IMR-90 (cell line): Measurements from ENCODE around the gene OSBPL8. TPM values are rescaled to one million over a fixed set of nuclear protein-coding genes. Genes with fewer than 3 reads are reported as not detected.

ENCODE experiments used
- ATAC-seq: fragments of 200-7000 bp; cut with Tn5 transposase; 2 replicates; pipeline ENCODE4 v1.9.1; 2020; ENCODE audit warnings: low read depth, mild to moderate bottlenecking, moderate library complexity
- BruUV-seq: library from RNA; stranded (reverse); fragments of 400-500 nt; replicated peaks from 2 replicates; lab custom pipeline; 2021; lab: Mats Ljungman, UMichigan
- CTCF ChIA-PET: fragments of 300-600 bp; formaldehyde crosslinking; extraction: SDS; loops from one replicate; lab custom pipeline; 2021; ENCODE audit warnings: antibody characterized with exemption; lab: Yijun Ruan, JAX
- POLR2A ChIA-PET: fragments of 300-600 bp; sonication (Branson Sonifier 250); formaldehyde crosslinking; loops from one replicate; lab custom pipeline; 2022; ENCODE audit warnings: antibody characterized with exemption; ENCODE audit not compliant: unreplicated experiment; lab: Charles Lee
- DNase-seq: peaks from one replicate; pipeline ENCODE4 v3.0.0; 2013
- H2AFZ ChIP-seq: replicated peaks from 2 replicates; pipeline ENCODE3; 2013; ENCODE audit warnings: low read length, mild to moderate bottlenecking; ENCODE audit not compliant: poor library complexity
- H2AK5ac ChIP-seq: 2 replicates; pipeline ENCODE4 v1.6.1; 2013; ENCODE audit warnings: low read depth, low read length, inconsistent platforms
- H2AK9ac ChIP-seq: replicated peaks from 2 replicates; pipeline ENCODE3; 2013; ENCODE audit warnings: mild to moderate bottlenecking, low read depth, low read length, moderate library complexity; ENCODE audit not compliant: poor library complexity
- H2BK120ac ChIP-seq: 2 replicates; pipeline ENCODE4 v1.6.1; 2013; ENCODE audit warnings: low read depth, low read length, inconsistent platforms
- H2BK15ac ChIP-seq: 3 replicates; pipeline ENCODE4 v1.6.1; 2013; ENCODE audit warnings: low read depth, low read length, inconsistent platforms
- H2BK20ac ChIP-seq: 2 replicates; pipeline ENCODE4 v1.6.1; 2013; ENCODE audit warnings: low read depth, mild to moderate bottlenecking, inconsistent platforms, low read length, moderate library complexity
- H2BK5ac ChIP-seq: 2 replicates; pipeline ENCODE4 v1.6.1; 2013; ENCODE audit warnings: mild to moderate bottlenecking, low read depth, low read length, inconsistent platforms; ENCODE audit not compliant: poor library complexity, severe bottlenecking
- H3K14ac ChIP-seq: replicated peaks from 2 replicates; pipeline ENCODE4 v1.6.1; 2013; ENCODE audit warnings: low read depth, low read length, inconsistent platforms
- H3K18ac ChIP-seq: 2 replicates; pipeline ENCODE4 v1.6.1; 2013; ENCODE audit warnings: low read depth, low read length, control low read depth
- H3K23ac ChIP-seq: 2 replicates; pipeline ENCODE4 v1.6.1; 2013; ENCODE audit warnings: low read depth, low read length, inconsistent platforms
- H3K27ac ChIP-seq: 2 replicates; pipeline ENCODE4 v1.5.1; 2013; ENCODE audit warnings: mild to moderate bottlenecking, control low read depth, low read length; ENCODE audit not compliant: insufficient read depth
- H3K27me3 ChIP-seq: 2 replicates; pipeline ENCODE4 v1.6.1; 2013; ENCODE audit warnings: low read length; ENCODE audit not compliant: control insufficient read depth, insufficient read depth
- H3K36me3 ChIP-seq: 2 replicates; pipeline ENCODE4 v1.6.1; 2013; ENCODE audit warnings: low read length, mixed read lengths; ENCODE audit not compliant: control insufficient read depth, insufficient read depth
- H3K4ac ChIP-seq: 2 replicates; pipeline ENCODE4 v1.6.1; 2013; ENCODE audit warnings: low read depth, low read length, inconsistent platforms
- H3K4me1 ChIP-seq: 2 replicates; pipeline ENCODE4 v1.6.1; 2013; ENCODE audit warnings: low read length, mixed read lengths; ENCODE audit not compliant: control insufficient read depth, insufficient read depth
- H3K4me2 ChIP-seq: 2 replicates; pipeline ENCODE4 v1.6.1; 2013; ENCODE audit warnings: low read depth, mild to moderate bottlenecking, control low read depth, low read length, moderate library complexity
- H3K4me3 ChIP-seq: 2 replicates; pipeline ENCODE4 v1.5.1; 2013; ENCODE audit warnings: low read depth, mild to moderate bottlenecking, control low read depth, low read length, moderate library complexity; ENCODE audit not compliant: insufficient read depth
- H3K56ac ChIP-seq: 2 replicates; pipeline ENCODE4 v1.6.1; 2013; ENCODE audit warnings: low read length, inconsistent platforms; ENCODE audit not compliant: insufficient read depth; ENCODE audit errors: extremely low read depth
- H3K79me1 ChIP-seq, 2 experiments: 2 replicates each; pipeline ENCODE4 v1.6.1; 2013; ENCODE audit warnings: low read length in 2 of 2, inconsistent platforms in 1 of 2, low read depth in 1 of 2
- H3K9ac ChIP-seq: 2 replicates; pipeline ENCODE4 v1.6.1; 2013; ENCODE audit warnings: low read depth, low read length, control low read depth
- H3K9me1 ChIP-seq: 2 replicates; pipeline ENCODE4 v1.6.1; 2013; ENCODE audit warnings: low read length, inconsistent platforms; ENCODE audit not compliant: insufficient read depth
- H3K9me3 ChIP-seq: 2 replicates; pipeline ENCODE4 v1.6.1; 2013; ENCODE audit warnings: low read length; ENCODE audit not compliant: control insufficient read depth, insufficient read depth
- H4K20me1 ChIP-seq: 2 replicates; pipeline ENCODE4 v1.6.1; 2013; ENCODE audit warnings: low read length, inconsistent platforms; ENCODE audit not compliant: insufficient read depth
- H4K5ac ChIP-seq: 2 replicates; pipeline ENCODE4 v1.6.1; 2013; ENCODE audit warnings: mild to moderate bottlenecking, low read depth, low read length, control low read depth
- H4K8ac ChIP-seq, 2 experiments: 2 replicates each; pipeline ENCODE4 v1.6.1; 2013; ENCODE audit warnings: low read depth in 2 of 2, low read length in 2 of 2, control low read depth in 1 of 2, inconsistent platforms in 1 of 2
- H4K91ac ChIP-seq: 2 replicates; pipeline ENCODE4 v1.6.1; 2013; ENCODE audit warnings: low read depth, low read length, inconsistent platforms; ENCODE audit not compliant: insufficient read depth
- CHD1 ChIP-seq: IDR thresholded peaks from 2 replicates; pipeline ENCODE4 v1.6.1; 2012; ENCODE audit warnings: low read depth, low read length, improper control_type of control experiment
- CTCF ChIP-seq: conservative IDR thresholded peaks from 2 replicates; pipeline ENCODE4 v1.5.1; 2012; ENCODE audit warnings: mild to moderate bottlenecking, low read depth, low read length, improper control_type of control experiment
- FOS ChIP-seq: fragments of 150-350 bp; IDR thresholded peaks from 2 replicates; pipeline ENCODE4 v1.6.1; 2016; ENCODE audit warnings: low read depth, low read length
- MXI1 ChIP-seq: IDR thresholded peaks from 2 replicates; pipeline ENCODE4 v1.6.1; 2012; ENCODE audit warnings: low read depth, mild to moderate bottlenecking, low read length, moderate library complexity, borderline replicate concordance
- POLR2A ChIP-seq: IDR thresholded peaks from 2 replicates; pipeline ENCODE4 v1.6.1; 2012; ENCODE audit warnings: mild to moderate bottlenecking, low read depth, low read length
- RFX5 ChIP-seq: IDR thresholded peaks from 2 replicates; pipeline ENCODE4 v1.8.0; 2012; ENCODE audit warnings: low read depth, mild to moderate bottlenecking, low read length, moderate library complexity
- USF2 ChIP-seq: fragments of 150-350 bp; IDR thresholded peaks from 2 replicates; pipeline ENCODE4 v1.6.1; 2017; ENCODE audit warnings: mild to moderate bottlenecking, antibody characterized with exemption, low read length, low read depth
- WGBS, 2 experiments: methylation state at CpG; one replicate each; pipeline versions ENCODE4 v1.1.5 to v1.1.7; 2013; ENCODE audit warnings: missing lambda C conversion rate in 2 of 2; ENCODE audit not compliant: insufficient read length in 1 of 2; ENCODE audit errors: extremely low coverage in 2 of 2; 5-methylcytosine and 5-hydroxymethylcytosine counted together
- dilution Hi-C: fragments of 300-500 bp; cut with HindIII; formaldehyde crosslinking; loops from one replicate; pipeline ENCODE4 v1.14.3; 2018; ENCODE audit warnings: low sequenced_read_pairs; ENCODE audit not compliant: unreplicated experiment
- in situ Hi-C: fragments of 300-500 bp; cut with MboI; formaldehyde crosslinking; loops from 3 replicates; pipeline ENCODE4 v1.14.3; 2019; ENCODE audit warnings: low sequenced_read_pairs, inconsistent platforms, mixed read lengths
- intact Hi-C: fragments of 100-400 bp; cut with micrococcal nuclease; formaldehyde crosslinking; loops from 2 replicates; pipeline ENCODE4 v1.10.0; 2022
- polyA plus RNA-seq, 3 experiments: library from polyadenylated mRNA; depleted of rRNA; stranded (reverse); fragments of >200 nt; gene quantifications; 2 replicates each; pipeline ENCODE4 v1.2.3, GENCODE V29; 2012; ENCODE audit warnings: low replicate concordance in 1 of 3
- total RNA-seq: library from RNA; depleted of rRNA; stranded (reverse); fragments of >200 nt; gene quantifications from 2 replicates; pipeline ENCODE4 v1.2.3, GENCODE V29; 2012

The OSBPL8 gene
- total and polyA plus RNA-seq, 2 of the 4 experiments (the other 2 are of a cell fraction) = 17.8 to 24.2 TPM

- no peak overlapping the region for H2AFZ ChIP-seq
- H3K9me3 ChIP-seq = no peaks in the 10 kb centered on the region
- DNase-seq (no peak), ATAC-seq (no peak)
- no peak overlapping the region for H4K8ac ChIP-seq
- in situ Hi-C loops (no loop called here), intact Hi-C loops (loop anchor here (5.0 to 10.0 kb wide), 2 partner anchors 82 to 160 kb away; no protein-coding TSS in a partner anchor), dilution Hi-C loops (no loop called here)
- no peak overlapping the region for H4K5ac ChIP-seq
- no peak overlapping the region for H3K4me2 ChIP-seq
- H4K91ac ChIP-seq = no peak overlapping the region
- no peak overlapping the region for H3K14ac ChIP-seq
- peaks cover 16 to 61% of the 10 kb centered on the region in 2 experiments for H3K79me1 ChIP-seq
- no peak overlapping the region for H2BK15ac ChIP-seq
- 0 out of 2 replicates have a peak, but pooled peaks cover 2% of the 10 kb centered on the region for H3K4me1 ChIP-seq
- CTCF ChIA-PET = interaction anchor here (0.7 to 1.3 kb wide), 2 partner anchors 32 to 1292 kb away, joined by 3 read pairs; no protein-coding TSS in a partner anchor
- H3K4ac ChIP-seq = no peak overlapping the region
- no peak overlapping the region for H2BK120ac ChIP-seq
- no peak overlapping the region for H2AK5ac ChIP-seq
- H2BK20ac ChIP-seq = no peak overlapping the region
- H3K36me3 ChIP-seq = no peaks in the 10 kb centered on the region
- no peak overlapping the region for H2BK5ac ChIP-seq
- H3K4me3 ChIP-seq = no peak overlapping the region
- no CpG with 5 or more reads among the region's 2 CpGs for WGBS, 2 experiments
- H3K23ac ChIP-seq = no peak overlapping the region; the same call in 1 of the 2 replicates
- H3K27ac ChIP-seq = no peak overlapping the region
- no TSS peak for BruUV-seq
- H3K18ac ChIP-seq = no peak overlapping the region
- TF ChIP-seq POLR2A (no peak), MXI1 (no peak), USF2 (no peak), RFX5 (no peak), FOS (no peak), CTCF (no peak), CHD1 (no peak)
- H3K56ac ChIP-seq = no peak overlapping the region
- H3K9me1 ChIP-seq = peaks cover 2% of the 10 kb centered on the region; the same call in 1 of the 2 replicates
- POLR2A ChIA-PET = interaction anchor here (0.6 kb wide), 1 partner anchor 362 kb away, joined by 3 read pairs; no protein-coding TSS in a partner anchor
- H2AK9ac ChIP-seq = no peak overlapping the region
- H3K27me3 ChIP-seq = no peaks in the 10 kb centered on the region
- no peak overlapping the region for H3K9ac ChIP-seq
- H4K20me1 ChIP-seq = peaks cover 14% of the 10 kb centered on the region; the same call in 1 of the 2 replicates
Observed at GRCh38 chr12:76554405-76555230, 5.0 kb downstream of the OSBPL8 start.
